HepG2 (cell line): ENCODE results near the gene GATD1. TPM values are rescaled to one million over a fixed set of nuclear protein-coding genes. Genes with fewer than 3 reads are reported as not detected.

Source experiments
- ATF6 ChIP-seq: sonication (generic); formaldehyde crosslinking; conservative IDR thresholded peaks from 2 replicates; pipeline ENCODE4 v1.4.0; 2020; ENCODE audit warnings: missing genetic modification reagents
- CBFB ChIP-seq: sonication (generic); formaldehyde crosslinking; IDR thresholded peaks from 2 replicates; pipeline ENCODE4 v1.4.0; 2020; ENCODE audit warnings: missing genetic modification reagents
- DR1 ChIP-seq: sonication (generic); formaldehyde crosslinking; IDR thresholded peaks from 2 replicates; pipeline ENCODE4 v1.8.0; 2021; ENCODE audit warnings: mild to moderate bottlenecking, missing genetic modification reagents, inconsistent platforms
- GATAD1 ChIP-seq: IDR thresholded peaks from 2 replicates; pipeline ENCODE4 v1.6.1; 2016; ENCODE audit warnings: missing genetic modification reagents, missing compliant biosample characterization
- KMT2B ChIP-seq: IDR thresholded peaks from 2 replicates; pipeline ENCODE4 v1.6.1; 2016; ENCODE audit warnings: missing genetic modification reagents, missing compliant biosample characterization
- MED8 ChIP-seq: sonication (generic); formaldehyde crosslinking; IDR thresholded peaks from 2 replicates; pipeline ENCODE4 v1.8.1; 2023; ENCODE audit warnings: mild to moderate bottlenecking, missing genetic modification reagents; ENCODE audit not compliant: insufficient replicate concordance
- NFYC ChIP-seq: IDR thresholded peaks from 2 replicates; pipeline ENCODE4 v1.6.1; 2016; ENCODE audit warnings: missing genetic modification reagents, missing compliant biosample characterization
- SMAD9 ChIP-seq: sonication (generic); formaldehyde crosslinking; IDR thresholded peaks from 2 replicates; pipeline ENCODE4 v1.5.1; 2020; ENCODE audit warnings: mild to moderate bottlenecking, missing genetic modification reagents
- TARDBP ChIP-seq: sonication (generic); formaldehyde crosslinking; IDR thresholded peaks from 2 replicates; pipeline ENCODE4 v1.8.0; 2022; ENCODE audit warnings: mild to moderate bottlenecking, missing genetic modification reagents
- TBX2 ChIP-seq: sonication (generic); formaldehyde crosslinking; IDR thresholded peaks from 2 replicates; pipeline ENCODE4 v1.5.0; 2020; ENCODE audit warnings: missing genetic modification reagents, mild to moderate bottlenecking, borderline replicate concordance
- TFAP4 ChIP-seq: sonication (generic); IDR thresholded peaks from 2 replicates; pipeline ENCODE4 v1.6.1; 2016; ENCODE audit warnings: low read depth, borderline replicate concordance
- THRA ChIP-seq: sonication (generic); formaldehyde crosslinking; IDR thresholded peaks from 2 replicates; pipeline ENCODE4 v1.4.0; 2020; ENCODE audit warnings: missing genetic modification reagents, borderline replicate concordance
- ZBTB26 ChIP-seq: IDR thresholded peaks from 2 replicates; pipeline ENCODE4 v1.6.1; 2016; ENCODE audit warnings: missing compliant biosample characterization, missing genetic modification reagents, borderline replicate concordance
- ZNF253 ChIP-seq: sonication (generic); formaldehyde crosslinking; IDR thresholded peaks from 2 replicates; pipeline ENCODE4 v1.8.0; 2022; ENCODE audit warnings: mild to moderate bottlenecking, missing genetic modification reagents, borderline replicate concordance
- ZNF331 ChIP-seq: sonication (generic); formaldehyde crosslinking; IDR thresholded peaks from 2 replicates; pipeline ENCODE4 v1.4.0; 2020; ENCODE audit warnings: missing genetic modification reagents
- ZNF546 ChIP-seq: sonication (generic); formaldehyde crosslinking; conservative IDR thresholded peaks from 2 replicates; pipeline ENCODE4 v1.8.1; 2023; ENCODE audit warnings: mild to moderate bottlenecking, missing genetic modification reagents
- ZNF552 ChIP-seq: sonication (generic); formaldehyde crosslinking; IDR thresholded peaks from 2 replicates; pipeline ENCODE4 v1.9.0; 2022; ENCODE audit warnings: missing genetic modification reagents, mild to moderate bottlenecking, borderline replicate concordance
- ZNF704 ChIP-seq: sonication (generic); formaldehyde crosslinking; IDR thresholded peaks from 2 replicates; pipeline ENCODE4 v1.8.1; 2023; ENCODE audit warnings: mild to moderate bottlenecking, inconsistent platforms, moderate library complexity, missing genetic modification reagents, borderline replicate concordance
- ZSCAN5A ChIP-seq: sonication (generic); formaldehyde crosslinking; IDR thresholded peaks from 2 replicates; pipeline ENCODE4 v1.8.0; 2022; ENCODE audit warnings: mild to moderate bottlenecking, missing genetic modification reagents, borderline replicate concordance
- polyA plus RNA-seq, 8 experiments: library from polyadenylated mRNA; depleted of rRNA in 3 of 8; stranded (reverse) in 7 of 8; unstranded in 1 of 8; fragments of >200 nt; fragmentation: Illumina TruSeq in 4 of 8; extraction: Trizol in 4 of 8; gene quantifications; 2 replicates each; pipeline versions ENCODE4 v1.2.1 to v1.2.3, GENCODE V29; 2011 to 2016; ENCODE audit warnings: low read depth in 4 of 8, missing spikeins in 1 of 8, mixed read lengths in 1 of 8; ENCODE audit not compliant: insufficient read depth in 1 of 8
- total RNA-seq, 5 experiments: library from RNA; depleted of rRNA; stranded (reverse); fragments of >200 nt; fragmentation: Illumina TruSeq; extraction: Trizol; gene quantifications; 2 replicates each; pipeline ENCODE4 v1.2.3, GENCODE V29; 2016; ENCODE audit warnings: low read depth in 1 of 5

Gene GATD1
- total and polyA plus RNA-seq, 2 of the 13 experiments (the other 11 are each of a cell fraction or from before 2014, with no cell fraction given) = 31.3 to 60.5 TPM

- TF ChIP-seq ZSCAN5A = peak; percentile 52; the same call in 1 of the 2 replicates
- TF ChIP-seq ATF6 = no peak
- peak; percentile 34; the same call in 1 of the 2 replicates for TF ChIP-seq ZBTB26 (CRISPR knock-in tag)
- no peak for TF ChIP-seq ZNF552 (CRISPR knock-in tag)
- TF ChIP-seq THRA (CRISPR knock-in tag) = peak; percentile 77; the same call in 1 of the 2 replicates
- TF ChIP-seq MED8 (CRISPR knock-in tag) = peak; percentile 52
- peak; percentile 29; the same call in 1 of the 2 replicates for TF ChIP-seq ZNF331 (CRISPR knock-in tag)
- TF ChIP-seq DR1 (CRISPR knock-in tag) = peak; percentile 49; the same call in 1 of the 2 replicates
- TF ChIP-seq KMT2B (CRISPR knock-in tag) = no peak; the same call in 1 of the 2 replicates
- TF ChIP-seq CBFB (CRISPR knock-in tag) = peak; percentile 65; the same call in 1 of the 2 replicates
- no peak for TF ChIP-seq NFYC
- TF ChIP-seq SMAD9 (CRISPR knock-in tag) = no peak
- peak; percentile 54 for TF ChIP-seq TBX2
- no peak; the same call in 1 of the 2 replicates for TF ChIP-seq ZNF253 (CRISPR knock-in tag)
- TF ChIP-seq ZNF704 (CRISPR knock-in tag) = no peak
- TF ChIP-seq ZNF546 (CRISPR knock-in tag) = 0 out of 2 replicates have a peak, but pooled peaks have one; percentile 25
- TF ChIP-seq TARDBP (CRISPR knock-in tag) = peak; percentile 66; the same call in 1 of the 2 replicates
- TF ChIP-seq TFAP4 = peak; percentile 70; the same call in 1 of the 2 replicates
- peak; percentile 54 for TF ChIP-seq GATAD1 (CRISPR knock-in tag)
Observed at GRCh38 chr11:727859-728748, 49.2 kb downstream of the GATD1 start (continued).
